Gastrocnemius medialis (tissue), 4 donors: ENCODE results near the gene CYTH4.

Source experiments
- CTCF ChIP-seq, 5 experiments: fragments of 450-650 bp in 3 of 5; fragments of 200-600 bp in 2 of 5; sonication (generic) in 2 of 5; IDR thresholded peaks in 4 of 5; conservative IDR thresholded peaks in 1 of 5; 1 replicate in 4 of 5; 2 replicates in 1 of 5; pipeline ENCODE4 v1.5.1; 2016 to 2019; ENCODE audit warnings: antibody characterized with exemption in 5 of 5, mild to moderate bottlenecking in 3 of 5, moderate library complexity in 3 of 5
- POLR2A ChIP-seq, 2 donors: fragments of 450-650 bp; IDR thresholded peaks; one replicate each; pipeline ENCODE4 v1.6.1; 2017; ENCODE audit warnings: antibody characterized with exemption in 2 of 2, mild to moderate bottlenecking in 2 of 2, moderate library complexity in 2 of 2

GRCh38 chr22:37278261-37278660 lies 4.0 kb upstream of the CYTH4 start:
- TF ChIP-seq POLR2A (IDR thresholded peaks at IDR 0.05) (no peak), CTCF (IDR thresholded peaks at IDR 0.05 in 4 of 5, conservative IDR thresholded peaks at IDR 0.05 in 1 of 5) (no peak)
